HEK293T (cell line): ENCODE data around the gene COQ3.

Experiments
- HDGF ChIP-seq: fragments of 450-650 bp; IDR thresholded peaks from 2 replicates; pipeline ENCODE4 v1.6.1; 2017; ENCODE audit warnings: antibody characterized with exemption, borderline replicate concordance
- TARDBP ChIP-seq: fragments of 450-650 bp; IDR thresholded peaks from 2 replicates; pipeline ENCODE4 v1.6.1; 2016

GRCh38 chr6:99334526-99335127 lies 59.4 kb downstream of the COQ3 start:
- no peak for TF ChIP-seq HDGF
- TF ChIP-seq TARDBP: no peak
